Measurements from ENCODE around the gene COPG2. TPM values are rescaled to one million over a fixed set of nuclear protein-coding genes. Genes with fewer than 3 reads are reported as not detected.

COPG2 gene
- total RNA-seq, 4 donors from 2014 or later, result 3.4 to 19.7 (median 7.4) TPM

GRCh38 chr7:130566898-130567280 is 101.7 kb downstream of the COPG2 start:
- in situ Hi-C loops (cut with MboI; ENCODE audit: low pct_ligation_motif_present in 1 of 4, low pct_unique_long_range_greater_than_20kb in 1 of 4, low sequenced_read_pairs in 3 of 4), result loop anchor here in 1 of 4 donors (25.0 kb wide), 1 partner anchor 95 kb away; the partner anchor contains the start of gene COPG2
- no peak for DNase-seq
- no peaks in the 10 kb centered on the region for H3K4me1 ChIP-seq
- no peaks in the 10 kb centered on the region for H3K27me3 ChIP-seq
- 87 to 97% methylated on average over 2 of the region's 2 CpGs for WGBS, 2 donors (ENCODE audit: low coverage in 1 of 2)
- no peaks in the 10 kb centered on the region for H3K36me3 ChIP-seq
- H3K9me3 ChIP-seq, result peaks cover 4 to 13% of the 10 kb centered on the region in 2 donors
- no peak overlapping the region for H3K27ac ChIP-seq
- intact Hi-C loops (cut with DNase I; ENCODE audit: low total_unique reads), result no loop called here
- TF ChIP-seq POLR2A (IDR thresholded peaks at IDR 0.05), result no peak
- TF ChIP-seq CTCF (IDR thresholded peaks at IDR 0.05), result no peak
- no peak for TF ChIP-seq EP300 (IDR thresholded peaks at IDR 0.05; ENCODE audit: low read depth)
- TF ChIP-seq POLR2AphosphoS5 (IDR thresholded peaks at IDR 0.05), result no peak
- no peak overlapping the region for H3K4me3 ChIP-seq

- in situ Hi-C loops (cut with MboI; ENCODE audit: low pct_ligation_motif_present in 1 of 4, low pct_unique_long_range_greater_than_20kb in 1 of 4, low sequenced_read_pairs in 3 of 4) (loop anchor here in 1 of 4 donors (25.0 kb wide), 1 partner anchor 96 kb away; the partner anchor contains the start of gene COPG2), intact Hi-C loops (cut with DNase I; ENCODE audit: low total_unique reads) (no loop called here)
- no peak for TF ChIP-seq POLR2AphosphoS5 (IDR thresholded peaks at IDR 0.05)
- no peak for TF ChIP-seq CTCF (IDR thresholded peaks at IDR 0.05)
- TF ChIP-seq POLR2A (IDR thresholded peaks at IDR 0.05), result no peak
- TF ChIP-seq EP300 (IDR thresholded peaks at IDR 0.05; ENCODE audit: low read depth), result no peak
- 89 to 100% methylated on average over 5 to 9 of the region's 9 CpGs for WGBS, 2 donors (ENCODE audit: low coverage in 1 of 2)
- H3K4me3 ChIP-seq, result no peak overlapping the region
- no peak for DNase-seq
- H3K4me1 ChIP-seq, result no peaks in the 10 kb centered on the region
- no peak overlapping the region for H3K27ac ChIP-seq
- no peaks in the 10 kb centered on the region for H3K27me3 ChIP-seq
- H3K36me3 ChIP-seq, result no peaks in the 10 kb centered on the region
- H3K9me3 ChIP-seq, result peaks cover 4 to 13% of the 10 kb centered on the region in 2 donors
Measured at GRCh38 chr7:130566168-130566897, 102.2 kb downstream of the COPG2 start.

GRCh38 chr7:130560972-130561371 is 107.6 kb downstream of the COPG2 start:
- DNase-seq, result no peak
- Histone ChIP-seq H3K4me1 (no peaks in the 10 kb centered on the region), H3K36me3 (no peaks in the 10 kb centered on the region), H3K27me3 (no peaks in the 10 kb centered on the region), H3K4me3 (no peak overlapping the region), H3K9me3 (peaks cover 4 to 6% of the 10 kb centered on the region in 2 donors), H3K27ac (no peak overlapping the region)
- in situ Hi-C loops (cut with MboI; ENCODE audit: low pct_ligation_motif_present in 1 of 4, low pct_unique_long_range_greater_than_20kb in 1 of 4, low sequenced_read_pairs in 3 of 4), result loop anchor here in 1 of 4 donors (25.0 kb wide), 1 partner anchor 101 kb away; the partner anchor contains the start of gene COPG2
- 20 to 41% methylated on average over 1 of the region's 1 CpG for whole genome bisulfite sequencing, 2 donors (ENCODE audit: low coverage in 1 of 2)
- intact Hi-C loops (cut with DNase I; ENCODE audit: low total_unique reads), result no loop called here
- TF ChIP-seq CTCF (IDR thresholded peaks at IDR 0.05) (peak in 4 of 5 experiments; percentile 25 to 37 (median 36)), EP300 (IDR thresholded peaks at IDR 0.05; ENCODE audit: low read depth) (no peak)

- 86 to 95% methylated on average over 1 to 2 of the region's 2 CpGs for whole genome bisulfite sequencing, 2 donors (ENCODE audit: low coverage in 1 of 2)
- Histone ChIP-seq H3K9me3 (no peaks in the 10 kb centered on the region), H3K27ac (no peak overlapping the region), H3K4me3 (no peak overlapping the region), H3K27me3 (no peaks in the 10 kb centered on the region), H3K4me1 (no peaks in the 10 kb centered on the region), H3K36me3 (no peaks in the 10 kb centered on the region)
- in situ Hi-C loops (cut with MboI; ENCODE audit: low pct_ligation_motif_present in 1 of 4, low pct_unique_long_range_greater_than_20kb in 1 of 4, low sequenced_read_pairs in 3 of 4) (loop anchor here in 1 of 4 donors (25.0 kb wide), 1 partner anchor 103 kb away; the partner anchor contains the start of gene COPG2), intact Hi-C loops (cut with DNase I; ENCODE audit: low total_unique reads) (no loop called here)
- DNase-seq, result no peak
- TF ChIP-seq EP300 (IDR thresholded peaks at IDR 0.05; ENCODE audit: low read depth) (no peak), CTCF (IDR thresholded peaks at IDR 0.05) (no peak), POLR2AphosphoS5 (IDR thresholded peaks at IDR 0.05) (no peak), POLR2A (IDR thresholded peaks at IDR 0.05) (no peak)
Measured at GRCh38 chr7:130559184-130559583, 109.4 kb downstream of the COPG2 start.

Data from transverse colon (tissue), 4 donors.